Measurements from ENCODE around the gene MNS1.
"Not testable (repeated sequence)": the region's sequence is repeated elsewhere in the genome, so short reads cannot be mapped to it uniquely, and the experiment has no call there.

Gene MNS1, protein sequence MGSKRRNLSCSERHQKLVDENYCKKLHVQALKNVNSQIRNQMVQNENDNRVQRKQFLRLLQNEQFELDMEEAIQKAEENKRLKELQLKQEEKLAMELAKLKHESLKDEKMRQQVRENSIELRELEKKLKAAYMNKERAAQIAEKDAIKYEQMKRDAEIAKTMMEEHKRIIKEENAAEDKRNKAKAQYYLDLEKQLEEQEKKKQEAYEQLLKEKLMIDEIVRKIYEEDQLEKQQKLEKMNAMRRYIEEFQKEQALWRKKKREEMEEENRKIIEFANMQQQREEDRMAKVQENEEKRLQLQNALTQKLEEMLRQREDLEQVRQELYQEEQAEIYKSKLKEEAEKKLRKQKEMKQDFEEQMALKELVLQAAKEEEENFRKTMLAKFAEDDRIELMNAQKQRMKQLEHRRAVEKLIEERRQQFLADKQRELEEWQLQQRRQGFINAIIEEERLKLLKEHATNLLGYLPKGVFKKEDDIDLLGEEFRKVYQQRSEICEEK

DNA sequence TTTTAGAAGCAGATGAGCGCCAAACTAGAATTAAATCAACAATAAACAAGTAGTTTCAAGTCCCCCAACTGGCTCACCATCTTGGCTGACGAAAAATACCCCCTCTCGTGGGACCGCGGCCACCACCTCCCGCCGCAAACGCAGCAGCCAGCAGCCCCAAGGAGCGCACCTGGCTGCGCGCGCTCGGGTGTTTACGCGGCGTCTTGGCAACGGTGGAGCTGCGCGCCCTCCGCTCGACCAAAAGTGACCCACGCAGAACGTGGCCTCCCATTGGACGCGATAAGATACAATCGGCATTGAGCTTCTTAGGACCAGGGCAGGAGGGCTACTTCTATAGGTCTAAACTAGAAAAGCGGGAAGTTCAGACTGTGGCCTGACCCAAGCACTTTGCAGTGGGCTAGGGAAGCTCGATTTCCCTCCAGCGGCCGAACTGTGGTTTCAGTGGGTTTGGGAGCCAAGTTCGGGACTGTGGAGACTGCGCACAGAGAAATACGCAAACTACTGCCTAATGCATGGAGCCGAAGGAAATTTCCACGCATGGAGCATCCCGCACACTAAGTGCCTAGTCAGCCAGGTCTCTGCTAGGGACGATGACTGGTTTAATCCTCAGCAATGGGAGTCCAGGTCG, at the start of gene MNS1:
MNS1 (minus strand) TSS at position 245 of the 628 bp plus-strand sequence; CDS start at position 80, 165 bp downstream.
- DNase-seq = peak; percentile 97

DNA sequence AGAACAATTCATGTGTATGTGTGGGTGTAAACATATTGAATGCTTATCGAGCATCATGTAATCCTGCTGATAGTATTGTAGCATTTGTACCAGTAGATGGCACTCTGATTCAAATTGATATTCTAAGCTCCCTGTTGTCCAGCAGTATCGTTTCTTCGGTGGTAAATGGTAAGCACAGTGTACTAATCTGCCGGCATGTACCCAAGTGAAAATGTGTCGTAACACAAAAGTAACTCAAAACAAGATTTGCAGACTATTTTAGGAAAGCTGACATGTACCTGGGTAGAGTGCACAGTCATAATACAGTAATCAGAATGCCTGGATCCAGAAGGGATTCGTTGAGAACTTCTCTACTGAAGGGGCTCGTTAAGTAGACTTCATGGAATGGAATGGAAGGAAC, 31.7 kb upstream of the MNS1 start:
- peak; percentile 37 for DNase-seq

DNA sequence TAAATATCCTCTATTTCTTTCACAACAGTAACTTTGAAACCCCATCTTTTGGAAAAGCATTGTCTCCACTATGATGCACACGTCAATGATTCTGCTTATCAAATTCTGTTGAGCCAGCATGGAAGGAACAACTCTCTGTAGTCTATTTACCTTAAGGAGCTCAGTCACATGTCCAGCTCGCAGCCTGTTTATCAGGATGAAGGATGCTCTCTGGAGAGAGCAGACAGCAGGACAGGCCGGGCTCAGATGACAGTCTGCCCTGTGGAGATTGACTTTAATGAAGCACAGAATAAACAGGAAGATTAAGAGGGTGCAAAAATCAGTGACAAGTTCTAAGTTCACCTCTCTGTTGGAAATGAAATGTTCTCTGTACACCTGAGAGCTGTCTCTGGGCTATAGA, 30.6 kb upstream of the MNS1 start:
- no peak for DNase-seq

DNA sequence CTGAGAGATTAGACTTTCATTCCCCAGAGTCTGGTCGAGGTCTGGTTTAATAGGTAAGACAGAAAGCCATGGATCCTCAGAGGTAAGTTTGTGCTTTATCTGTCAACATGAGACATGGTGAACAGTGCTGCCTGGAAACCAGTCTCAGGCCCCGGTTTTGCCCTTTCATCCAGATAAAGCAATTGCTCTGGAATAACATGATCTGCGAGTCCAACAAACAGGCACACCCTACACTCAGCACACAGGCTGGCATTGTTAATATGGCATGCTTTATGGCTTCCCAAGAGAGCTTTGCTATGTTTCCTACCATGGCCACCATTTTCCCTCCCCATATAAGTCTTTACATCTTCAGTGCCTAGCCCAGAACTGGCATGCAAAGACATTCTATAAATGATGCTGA, 30.1 kb upstream of the MNS1 start:
- DNase-seq = no peak

DNA sequence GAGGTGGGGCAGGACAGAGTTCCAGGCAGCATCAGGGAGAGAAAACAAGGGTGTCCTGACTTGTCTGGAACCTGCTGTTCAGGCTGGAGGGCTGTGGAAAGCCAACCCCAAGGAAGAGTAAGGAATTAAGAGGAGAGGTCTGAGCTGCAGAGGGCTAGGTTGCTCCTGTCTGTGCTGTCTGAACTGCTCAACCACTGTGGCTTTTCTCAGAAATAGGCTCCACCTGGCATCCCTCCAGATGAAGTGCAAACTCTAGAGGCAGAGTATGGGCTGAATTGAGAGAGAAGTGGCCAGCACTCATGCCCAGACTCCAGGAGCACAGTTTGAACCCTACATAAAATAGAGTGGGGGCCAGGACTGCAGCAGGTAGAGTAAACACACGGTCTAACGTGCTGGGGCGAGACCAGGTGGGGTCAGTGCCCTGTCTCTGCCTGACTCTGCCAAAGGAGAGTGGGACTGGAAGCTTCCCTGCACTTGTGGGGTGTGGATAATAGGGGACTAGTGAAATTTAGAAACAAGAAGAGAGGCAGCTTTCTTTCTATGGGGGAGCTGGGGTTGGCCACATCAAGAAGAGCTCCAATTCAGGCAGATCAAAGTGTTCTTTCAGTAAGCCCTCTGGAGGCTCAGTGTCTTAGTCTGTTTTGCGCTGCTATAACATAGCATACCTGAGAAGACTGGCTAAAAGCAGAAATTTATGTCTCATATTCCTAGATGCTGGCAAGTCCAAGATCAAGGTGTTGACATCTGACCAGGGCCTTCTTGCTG, 28.0 kb upstream of the MNS1 start:
- DNase-seq = no peak

DNA sequence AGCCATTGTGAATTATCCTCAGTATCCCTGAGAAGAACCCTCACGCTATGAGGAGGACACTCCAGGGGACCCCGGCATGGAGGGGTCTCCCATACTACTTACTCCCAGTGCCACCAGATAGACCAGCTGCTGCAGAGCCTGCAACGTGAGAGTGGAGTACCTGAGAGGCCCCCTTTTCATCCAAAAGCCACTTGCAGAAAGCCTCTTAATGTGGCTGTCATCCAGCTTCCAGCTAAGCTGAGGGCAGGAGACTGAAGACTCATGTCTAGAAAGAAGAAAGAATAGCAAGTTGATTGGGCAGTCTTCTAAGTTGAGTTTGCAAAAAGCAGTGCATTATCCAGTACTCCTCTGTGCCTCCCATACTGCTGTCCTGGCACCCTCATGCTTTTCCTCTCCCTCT, 27.3 kb upstream of the MNS1 start:
- no peak for DNase-seq

DNA sequence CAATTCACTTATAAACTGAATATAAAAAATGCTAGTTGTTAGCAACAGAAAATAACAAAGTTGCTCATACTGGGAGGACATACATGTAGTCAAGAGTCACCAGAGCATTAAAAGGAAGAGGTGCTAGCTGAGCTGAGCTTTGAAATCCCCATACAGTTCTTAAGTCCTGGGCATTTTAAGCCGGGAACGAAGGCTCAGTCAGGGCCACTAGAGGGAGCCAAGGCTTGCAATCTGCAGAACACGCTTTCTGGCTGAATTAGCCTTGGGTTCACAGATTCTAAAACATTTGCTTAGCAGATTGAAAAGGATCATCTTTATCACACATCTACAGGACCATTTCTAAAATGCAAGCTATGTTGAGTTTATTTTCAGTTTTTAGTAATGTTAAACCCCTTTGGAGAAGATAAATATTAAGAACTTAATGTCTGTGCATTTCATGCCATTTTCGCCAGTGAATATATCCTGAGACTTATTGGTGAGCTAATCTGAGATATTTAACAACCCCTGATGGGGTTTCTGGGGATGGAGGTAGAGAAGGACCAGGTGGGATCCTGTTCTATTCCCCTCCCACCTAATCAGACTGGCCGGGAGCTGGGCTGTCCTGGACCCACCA, 26.3 kb upstream of the MNS1 start:
- DNase-seq = peak; percentile 69

DNA sequence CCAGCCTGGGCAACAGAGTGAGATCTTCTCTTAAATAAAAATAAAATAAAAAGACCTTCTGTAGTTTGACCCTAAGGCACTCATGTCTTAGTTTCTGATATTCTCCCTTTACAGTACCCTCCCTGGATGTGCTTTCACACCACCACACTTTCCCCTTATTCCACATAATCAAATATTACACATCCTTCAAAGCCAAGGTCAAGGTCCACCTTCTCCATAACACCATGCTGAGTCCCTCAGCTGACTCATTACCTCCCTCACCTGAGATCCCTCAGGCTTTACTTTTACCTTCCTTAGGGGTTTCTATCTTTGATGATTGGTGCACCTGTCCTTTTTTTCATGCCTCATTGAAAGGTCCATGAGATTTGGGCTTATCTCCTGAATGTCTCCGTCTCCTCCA, 25.5 kb upstream of the MNS1 start:
- no peak for DNase-seq

DNA sequence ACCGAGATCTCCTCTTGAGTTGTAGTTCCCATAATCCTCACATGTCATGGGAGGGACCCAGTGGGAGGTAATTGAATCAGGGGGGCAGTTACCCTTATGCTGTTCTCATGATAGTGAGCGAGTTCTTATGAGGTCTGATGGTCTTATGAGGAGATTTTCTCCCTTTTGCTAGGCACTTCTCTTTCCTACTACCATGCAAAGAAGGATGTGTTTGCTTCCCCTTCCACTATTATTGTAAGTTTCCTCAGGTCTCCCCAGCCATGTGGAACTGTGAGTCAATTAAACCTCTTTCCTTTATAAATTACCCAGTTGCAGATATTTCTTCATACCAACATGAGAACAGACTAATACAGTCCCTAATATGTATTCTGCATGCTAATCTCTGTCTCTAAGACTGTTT, 21.3 kb upstream of the MNS1 start:
- not testable (repeated sequence) for DNase-seq

DNA sequence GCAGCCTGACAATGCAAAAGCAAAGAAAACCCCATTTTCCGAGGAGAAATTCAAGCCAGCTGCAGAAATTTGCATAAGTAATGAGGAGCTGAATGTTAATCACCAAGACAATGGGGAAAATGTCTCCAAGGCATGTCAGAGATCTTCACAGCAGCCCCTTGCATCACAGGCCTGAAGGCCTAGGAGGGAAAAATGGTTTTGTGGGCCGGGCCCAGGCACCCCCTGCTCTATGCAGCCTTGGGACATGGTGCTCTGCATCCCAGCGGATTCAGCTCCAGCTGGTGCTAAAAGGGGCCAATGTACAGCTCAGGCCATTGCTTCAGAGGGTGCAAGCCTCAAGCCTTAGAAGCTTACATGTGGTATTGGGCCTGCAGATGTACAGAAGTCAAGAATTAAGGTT, 20.5 kb upstream of the MNS1 start:
- DNase-seq = not testable (repeated sequence)

DNA sequence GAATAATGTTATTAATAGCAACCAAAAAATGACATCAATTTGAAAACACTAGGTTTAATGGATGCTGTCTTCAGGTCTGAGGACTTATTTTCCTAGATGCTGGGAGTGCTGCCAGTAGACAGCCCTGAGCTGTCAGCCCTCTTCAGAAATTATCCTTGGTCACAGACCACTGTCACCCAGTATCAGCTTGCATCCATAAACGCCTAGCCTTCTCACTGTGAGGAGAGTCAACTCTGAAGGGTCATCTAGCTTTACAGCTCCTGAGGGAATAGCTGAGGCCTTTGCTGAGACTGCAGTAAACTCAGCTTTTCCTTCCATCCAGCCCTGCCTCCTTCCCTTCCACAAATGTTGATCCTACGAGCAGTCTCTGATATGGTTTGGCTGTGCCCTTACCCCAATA, 19.4 kb upstream of the MNS1 start:
- no peak for DNase-seq

DNA sequence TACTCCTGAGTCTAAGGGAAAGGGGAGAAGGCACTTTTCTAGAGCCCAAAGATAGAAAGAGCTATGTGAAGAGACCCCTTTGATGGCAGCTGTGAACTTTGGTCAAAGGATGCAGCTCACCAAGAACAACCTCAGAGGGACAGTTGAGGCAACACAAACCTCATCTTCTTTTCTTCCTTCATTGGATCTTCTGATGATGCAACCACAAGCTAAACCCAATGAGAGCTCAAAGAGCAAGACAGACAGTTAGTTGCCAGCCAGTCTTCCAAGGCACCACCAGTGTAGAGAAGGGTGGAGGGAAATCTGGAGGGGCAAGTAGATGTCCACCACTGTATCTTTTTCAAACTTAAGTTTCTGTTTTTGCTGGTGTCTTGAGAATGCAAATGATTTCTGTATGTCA, 10.4 kb upstream of the MNS1 start:
- no peak for DNase-seq

DNA sequence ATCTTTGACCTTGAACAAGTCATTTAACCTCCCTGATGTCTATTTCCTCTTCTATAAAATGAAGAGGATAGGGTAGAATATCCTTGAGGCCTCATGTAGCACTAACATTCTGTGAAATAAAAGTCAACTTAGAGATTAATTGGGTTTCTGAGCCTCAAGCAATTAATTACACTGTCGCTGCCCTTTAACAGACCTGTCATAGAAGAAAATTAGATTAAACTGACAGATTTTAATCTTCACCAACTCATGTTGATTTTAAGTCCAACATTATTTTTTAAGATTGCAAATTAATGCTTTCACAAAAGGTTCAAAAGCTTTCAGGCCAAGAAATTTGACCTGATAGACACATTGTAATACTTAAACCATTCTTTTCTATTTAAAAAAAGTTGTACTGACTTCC, 8.1 kb upstream of the MNS1 start:
- DNase-seq = no peak

DNA sequence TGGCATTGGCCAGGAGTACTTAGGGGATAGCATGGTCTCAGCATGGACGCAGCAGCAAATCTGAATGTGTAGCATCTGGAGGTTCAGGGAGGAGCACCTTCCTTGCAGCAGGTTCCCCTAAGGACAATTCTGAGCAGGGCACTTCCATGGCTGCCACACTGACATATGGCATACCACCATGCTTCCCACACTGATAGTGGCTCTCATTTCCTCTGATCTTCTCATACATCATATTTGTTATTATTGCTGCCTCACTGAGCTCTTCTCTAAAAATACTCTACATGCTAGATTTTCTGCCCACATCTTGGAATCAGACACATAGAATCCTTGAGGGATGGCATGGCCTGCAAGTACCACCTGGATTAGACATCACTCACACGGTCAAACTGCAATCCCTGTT, 7.3 kb upstream of the MNS1 start:
- DNase-seq = no peak

DNA sequence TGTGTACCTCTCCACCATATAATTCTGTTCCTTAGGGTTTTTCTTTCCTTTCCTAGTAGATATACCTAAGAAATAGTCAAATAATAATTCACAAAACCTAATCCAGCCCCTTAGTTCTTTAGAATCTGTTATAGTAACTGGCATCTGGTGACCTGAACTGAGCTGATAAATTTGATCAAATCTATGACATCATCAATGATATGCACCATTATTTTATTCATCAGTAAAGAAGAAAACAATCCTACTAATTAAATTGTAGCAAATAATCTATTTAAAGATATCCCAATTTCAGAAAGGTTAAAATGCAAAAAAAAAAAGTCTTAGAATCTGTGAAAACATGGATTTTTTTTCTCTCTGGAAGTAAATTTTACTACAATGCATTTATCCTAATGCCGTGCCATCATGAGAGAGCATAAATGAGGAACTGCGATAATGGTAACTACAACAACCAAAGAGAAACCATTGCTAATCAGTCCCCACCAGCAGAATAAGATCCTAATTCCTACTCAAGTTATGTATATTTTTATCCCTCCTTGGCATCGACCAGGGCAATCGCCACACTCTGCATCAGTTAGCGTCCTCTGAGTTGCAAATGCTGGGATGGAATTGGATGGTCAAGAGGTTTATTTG, 6.6 kb upstream of the MNS1 start:
- no peak for DNase-seq

DNA sequence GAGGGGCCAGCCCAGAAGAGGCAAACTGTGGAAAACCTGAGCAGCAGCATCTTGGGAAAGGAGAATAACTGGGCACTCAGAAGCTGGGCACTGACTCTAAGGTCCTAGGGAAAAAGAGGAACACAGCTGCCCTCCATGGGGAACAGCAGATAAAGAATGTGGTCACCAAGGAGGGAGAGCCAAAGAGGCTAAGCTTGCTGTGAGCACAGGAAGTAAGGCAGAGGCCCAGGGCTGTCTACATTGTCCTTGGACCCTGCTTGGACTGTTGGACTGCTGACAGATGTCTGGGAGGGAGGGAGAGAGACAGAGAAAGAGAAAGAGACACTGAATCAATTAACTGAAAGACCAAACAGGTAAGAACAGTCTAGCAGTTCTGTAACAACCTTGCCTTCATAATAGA, 4.5 kb upstream of the MNS1 start:
- no peak for DNase-seq

DNA sequence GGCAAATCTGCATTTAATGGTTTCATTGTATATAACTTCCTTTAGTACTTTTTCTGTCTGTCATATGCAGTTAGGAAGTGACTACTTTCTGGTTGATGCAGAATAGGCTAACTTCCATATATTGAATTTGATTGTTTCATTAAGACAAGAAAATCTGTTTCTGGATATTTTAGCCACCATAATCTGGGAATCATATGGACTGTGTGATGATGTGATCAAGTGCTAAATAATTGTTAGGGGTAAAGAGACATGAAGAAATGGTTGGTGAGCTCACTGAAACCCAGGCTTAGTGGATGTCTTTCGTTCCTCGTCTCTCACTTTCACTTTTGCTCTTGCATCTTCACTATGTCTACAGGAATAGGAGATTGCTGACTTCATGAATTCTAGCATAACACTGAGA, 3.5 kb upstream of the MNS1 start:
- no peak for DNase-seq

DNA sequence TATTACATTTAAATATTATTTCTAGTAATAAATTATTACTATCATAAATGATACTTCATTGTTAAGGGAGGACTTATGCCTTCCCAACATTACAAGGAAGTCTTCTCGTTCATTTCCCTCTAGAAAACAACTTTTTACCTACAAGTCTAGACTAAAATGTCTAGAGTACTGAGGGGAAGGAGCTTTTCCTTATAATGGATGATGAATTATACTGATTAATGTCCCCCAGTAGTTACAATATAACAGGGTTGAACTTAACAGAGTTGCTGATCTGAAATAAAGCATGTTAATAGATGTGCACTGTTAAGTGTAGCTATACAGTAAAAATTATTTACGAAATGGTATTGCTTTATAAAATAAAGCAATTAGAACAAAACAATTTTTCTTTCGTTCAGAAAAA, 2.7 kb upstream of the MNS1 start:
- DNase-seq = no peak

DNA sequence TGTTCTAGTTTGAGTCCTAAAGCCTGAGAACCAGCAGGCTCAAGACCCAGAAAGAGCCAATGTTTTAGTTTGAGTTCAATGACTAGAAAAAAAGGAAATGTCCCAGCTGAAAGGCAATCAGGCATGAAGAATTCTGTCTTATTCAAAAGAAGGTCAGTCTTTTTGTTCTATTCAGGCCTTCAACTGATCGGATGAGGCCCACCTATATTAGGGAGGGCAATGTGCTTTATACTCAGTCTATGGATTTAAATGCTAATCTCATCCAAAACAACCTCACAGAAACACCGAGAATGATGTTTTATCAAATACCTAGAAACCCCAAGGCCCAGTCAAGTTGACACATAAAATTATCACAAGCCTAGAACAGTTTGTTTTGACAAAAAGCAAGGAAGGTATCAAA, 4.0 kb downstream of the MNS1 start:
- no peak for DNase-seq

DNA sequence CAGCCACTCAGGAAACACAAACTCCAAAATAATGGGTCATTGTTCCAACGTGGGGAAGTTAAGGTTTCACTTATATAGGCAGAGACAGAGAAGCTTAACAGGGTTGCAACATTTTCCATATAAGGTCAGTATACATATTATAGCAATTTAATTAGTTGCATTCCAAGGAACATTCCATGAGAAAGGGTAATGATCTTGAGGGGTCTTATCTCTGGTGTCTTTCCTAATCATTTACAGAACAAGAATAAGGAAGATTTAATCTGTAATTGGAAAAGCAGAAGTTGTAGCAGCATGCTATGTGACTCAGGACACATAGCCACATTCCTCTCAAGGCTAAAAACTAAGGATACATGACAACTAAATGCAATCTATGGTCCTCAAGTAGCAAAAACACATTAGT, 4.9 kb downstream of the MNS1 start:
- DNase-seq = no peak

DNA sequence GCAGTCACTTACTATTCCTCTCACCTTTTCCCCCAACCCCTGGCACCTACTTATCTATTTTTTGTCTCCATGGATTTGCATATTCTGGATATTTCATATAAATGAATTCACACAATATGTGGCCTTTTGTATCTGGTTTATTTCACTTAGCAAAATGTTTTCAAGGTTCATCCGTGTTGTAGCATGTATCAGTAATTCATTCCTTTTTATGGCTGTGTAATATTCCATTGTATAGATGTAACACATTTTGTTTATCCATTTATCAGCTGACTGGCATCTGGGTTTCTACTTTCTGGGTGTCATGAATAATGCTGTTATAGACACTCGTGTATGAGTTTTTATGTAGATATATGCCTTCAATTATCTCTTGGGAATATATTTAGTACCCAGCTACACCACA, 5.8 kb downstream of the MNS1 start:
- DNase-seq = no peak

DNA sequence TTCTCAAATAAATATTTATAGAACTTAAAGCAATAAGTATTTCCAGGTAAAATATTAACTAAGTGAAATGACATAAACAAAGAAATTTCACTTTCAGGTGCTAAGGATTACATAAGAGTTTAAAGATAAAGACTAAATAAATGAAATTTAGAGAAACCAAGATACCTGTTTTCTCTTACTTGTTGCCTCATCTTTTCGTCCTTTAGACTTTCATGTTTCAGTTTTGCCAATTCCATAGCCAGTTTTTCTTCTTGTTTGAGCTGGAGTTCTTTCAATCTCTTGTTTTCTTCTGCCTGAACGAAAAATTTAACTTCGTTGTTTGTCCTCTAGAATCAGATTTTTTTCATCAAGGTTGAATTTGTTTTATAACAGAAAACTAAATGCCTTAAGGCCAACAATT, 8.7 kb downstream of the MNS1 start:
- no peak for DNase-seq

DNA sequence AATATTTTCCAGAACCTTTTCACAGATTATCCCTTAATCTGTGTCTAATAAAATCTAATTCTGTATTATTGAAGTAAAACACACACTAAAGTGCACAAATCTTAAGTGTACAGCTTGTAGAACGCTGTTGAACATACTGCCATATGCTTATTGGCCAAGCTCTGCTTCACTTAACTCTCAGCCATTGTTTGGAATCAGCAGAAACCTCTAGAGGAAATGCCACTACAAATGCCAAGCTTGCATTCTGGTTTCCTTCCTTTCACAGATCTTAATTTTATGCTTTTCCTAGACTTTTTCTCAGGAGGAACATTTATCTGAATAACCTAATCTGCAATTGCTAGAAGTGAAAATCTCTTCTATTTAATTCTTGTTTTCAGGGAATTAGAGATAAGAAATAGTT, 10.1 kb downstream of the MNS1 start:
- DNase-seq = no peak

Measured in retina (tissue), 1 donor.